ENCODE results near the gene TMEM115. TPM values are rescaled to one million over a fixed set of nuclear protein-coding genes. Genes with fewer than 3 reads are reported as not detected.

Gene TMEM115
- total and polyA plus RNA-seq, 9 of the 15 experiments (the other 6 are each of a cell fraction or from before 2014, with no cell fraction given) = 1.6 to 26.9 (median 14.1) TPM

DNA sequence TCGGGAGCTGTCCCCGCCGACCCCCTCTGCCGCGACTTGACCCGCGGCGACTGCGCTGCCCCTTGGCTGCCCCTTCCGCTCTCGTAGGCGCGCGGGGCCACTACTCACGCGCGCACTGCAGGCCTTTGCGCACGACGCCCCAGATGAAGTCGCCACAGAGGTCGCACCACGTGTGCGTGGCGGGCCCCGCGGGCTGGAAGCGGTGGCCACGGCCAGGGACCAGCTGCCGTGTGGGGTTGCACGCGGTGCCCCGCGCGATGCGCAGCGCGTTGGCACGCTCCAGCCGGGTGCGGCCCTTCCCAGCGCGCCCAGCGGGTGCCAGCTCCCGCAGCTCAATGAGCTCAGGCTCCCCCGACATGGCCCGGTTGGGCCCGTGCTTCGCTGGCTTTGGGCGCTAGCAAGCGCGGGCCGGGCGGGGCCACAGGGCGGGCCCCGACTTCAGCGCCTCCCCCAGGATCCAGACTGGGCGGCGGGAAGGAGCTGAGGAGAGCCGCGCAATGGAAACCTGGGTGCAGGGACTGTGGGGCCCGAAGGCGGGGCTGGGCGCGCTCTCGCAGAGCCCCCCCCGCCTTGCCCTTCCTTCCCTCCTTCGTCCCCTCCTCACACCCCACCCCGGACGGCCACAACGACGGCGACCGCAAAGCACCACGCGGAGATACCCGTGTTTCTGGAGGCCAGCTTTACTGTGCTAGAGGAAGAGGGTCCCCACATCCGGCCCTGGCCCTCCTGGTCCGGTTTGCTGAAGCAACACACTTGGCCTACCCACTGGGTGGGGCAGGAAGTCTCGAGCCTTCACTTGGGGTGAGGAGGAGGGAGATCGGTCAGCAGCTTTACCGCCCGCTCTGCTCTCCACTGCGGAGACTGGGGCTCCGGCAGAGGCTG is 18.6 kb downstream of the TMEM115 start, which contains the start of gene RASSF1 (continued):
- 0 out of 2 replicates have a peak, but pooled peaks have one; percentile 55 for TF ChIP-seq MGA (IDR thresholded peaks at IDR 0.05)
- TF ChIP-seq L3MBTL2 (IDR thresholded peaks at IDR 0.05) = peak; percentile 88
- 0 out of 2 replicates have a peak, but pooled peaks have one; percentile 6 for TF ChIP-seq BHLHE40 (IDR thresholded peaks at IDR 0.05; ENCODE audit: low read length)
- no peak for TF ChIP-seq ZNF561 (CRISPR knock-in tag; conservative IDR thresholded peaks at IDR 0.05)
- TF ChIP-seq, protein P1, sequence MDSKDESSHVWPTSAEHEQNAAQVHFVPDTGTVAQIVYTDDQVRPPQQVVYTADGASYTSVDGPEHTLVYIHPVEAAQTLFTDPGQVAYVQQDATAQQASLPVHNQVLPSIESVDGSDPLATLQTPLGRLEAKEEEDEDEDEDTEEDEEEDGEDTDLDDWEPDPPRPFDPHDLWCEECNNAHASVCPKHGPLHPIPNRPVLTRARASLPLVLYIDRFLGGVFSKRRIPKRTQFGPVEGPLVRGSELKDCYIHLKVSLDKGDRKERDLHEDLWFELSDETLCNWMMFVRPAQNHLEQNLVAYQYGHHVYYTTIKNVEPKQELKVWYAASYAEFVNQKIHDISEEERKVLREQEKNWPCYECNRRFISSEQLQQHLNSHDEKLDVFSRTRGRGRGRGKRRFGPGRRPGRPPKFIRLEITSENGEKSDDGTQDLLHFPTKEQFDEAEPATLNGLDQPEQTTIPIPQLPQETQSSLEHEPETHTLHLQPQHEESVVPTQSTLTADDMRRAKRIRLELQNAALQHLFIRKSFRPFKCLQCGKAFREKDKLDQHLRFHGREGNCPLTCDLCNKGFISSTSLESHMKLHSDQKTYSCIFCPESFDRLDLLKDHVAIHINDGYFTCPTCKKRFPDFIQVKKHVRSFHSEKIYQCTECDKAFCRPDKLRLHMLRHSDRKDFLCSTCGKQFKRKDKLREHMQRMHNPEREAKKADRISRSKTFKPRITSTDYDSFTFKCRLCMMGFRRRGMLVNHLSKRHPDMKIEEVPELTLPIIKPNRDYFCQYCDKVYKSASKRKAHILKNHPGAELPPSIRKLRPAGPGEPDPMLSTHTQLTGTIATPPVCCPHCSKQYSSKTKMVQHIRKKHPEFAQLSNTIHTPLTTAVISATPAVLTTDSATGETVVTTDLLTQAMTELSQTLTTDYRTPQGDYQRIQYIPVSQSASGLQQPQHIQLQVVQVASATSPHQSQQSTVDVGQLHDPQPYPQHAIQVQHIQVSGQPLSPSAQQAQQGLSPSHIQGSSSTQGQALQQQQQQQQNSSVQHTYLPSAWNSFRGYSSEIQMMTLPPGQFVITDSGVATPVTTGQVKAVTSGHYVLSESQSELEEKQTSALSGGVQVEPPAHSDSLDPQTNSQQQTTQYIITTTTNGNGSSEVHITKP (IDR thresholded peaks at IDR 0.05; ENCODE audit: partially characterized antibody) = peak; percentile 37
- TF ChIP-seq ZBTB17 (CRISPR knock-in tag; IDR thresholded peaks at IDR 0.05) = peak; percentile 94
- no peak for TF ChIP-seq ELF1 (tag; IDR thresholded peaks at IDR 0.05)
